GM23248 (cell line): Measurements from ENCODE around the gene CNTN1.

Experiments used
- EZH2 ChIP-seq: fragments of 200-600 bp; sonication (generic); IDR thresholded peaks from 2 replicates; pipeline ENCODE4 v1.6.1; 2018; ENCODE audit warnings: antibody characterized with exemption, mild to moderate bottlenecking; ENCODE audit not compliant: insufficient read depth, poor library complexity, severe bottlenecking
- EZH2phosphoT487 ChIP-seq: fragments of 200-600 bp; sonication (generic); IDR thresholded peaks from 2 replicates; pipeline ENCODE4 v1.6.1; 2018; ENCODE audit warnings: antibody characterized with exemption, moderate library complexity, mild to moderate bottlenecking, low read depth; ENCODE audit not compliant: insufficient read depth

- no peak for TF ChIP-seq EZH2
- TF ChIP-seq EZH2phosphoT487, result no peak
These were observed 43.7 kb upstream of the CNTN1 start for GRCh38 chr12:40648519-40648918.
